22Rv1 (cell line): ENCODE measurements around the gene ELAPOR1.

Source experiments
- ZFX ChIP-seq: fragments of 450-650 bp; IDR thresholded peaks from 2 replicates; pipeline ENCODE4 v1.6.1; 2017; ENCODE audit warnings: antibody characterized with exemption, borderline replicate concordance
- TF ChIP-seq, protein P1 (sequence below): fragments of 450-650 bp; IDR thresholded peaks from 2 replicates; pipeline ENCODE4 v1.5.1; 2017; ENCODE audit warnings: mild to moderate bottlenecking

DNA sequence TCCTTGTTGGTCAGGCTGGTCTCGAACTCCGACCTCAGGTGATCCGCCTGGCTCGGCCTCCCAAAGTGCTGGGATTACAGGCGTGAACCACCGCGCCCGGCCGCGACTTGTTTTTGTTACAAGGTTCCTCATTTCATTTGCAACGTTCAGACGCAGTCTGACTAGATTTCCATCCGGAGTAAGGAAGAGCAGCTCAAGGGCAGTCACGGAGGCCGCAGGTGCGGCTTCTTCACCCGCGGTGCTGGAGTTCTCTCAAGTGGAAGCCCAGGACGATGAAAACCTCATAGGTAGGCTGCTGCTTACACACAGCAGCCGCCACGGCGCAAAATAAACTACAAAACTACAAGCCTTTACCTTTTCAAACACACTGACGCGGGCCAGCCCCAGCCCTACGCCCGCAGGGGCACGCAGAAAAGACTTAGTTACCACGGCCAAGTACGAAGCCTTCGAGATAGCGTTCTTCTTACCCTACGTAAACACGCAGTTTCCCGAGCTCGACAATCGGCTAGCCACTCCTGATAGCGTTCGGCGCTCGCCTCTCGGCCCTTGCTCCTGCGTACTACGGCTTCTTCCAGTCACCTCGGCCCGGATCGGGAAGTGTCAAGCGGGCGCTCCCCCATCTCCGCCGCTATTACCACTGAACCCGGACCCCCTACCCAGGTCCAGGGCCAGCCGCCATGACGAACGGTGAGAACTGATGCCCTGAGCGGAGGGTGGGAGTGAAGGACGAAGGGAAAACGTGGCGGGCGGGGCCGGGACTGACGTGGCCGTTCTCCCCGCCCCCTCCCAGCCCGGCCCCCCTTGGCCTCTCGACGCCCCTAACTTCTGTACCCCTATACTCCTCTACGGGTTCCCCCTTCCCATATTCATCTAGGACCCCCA is 23.5 kb upstream of the ELAPOR1 start, which contains the start of gene TMEM167B:
- TF ChIP-seq ZFX, result no peak
- TF ChIP-seq, protein P1, sequence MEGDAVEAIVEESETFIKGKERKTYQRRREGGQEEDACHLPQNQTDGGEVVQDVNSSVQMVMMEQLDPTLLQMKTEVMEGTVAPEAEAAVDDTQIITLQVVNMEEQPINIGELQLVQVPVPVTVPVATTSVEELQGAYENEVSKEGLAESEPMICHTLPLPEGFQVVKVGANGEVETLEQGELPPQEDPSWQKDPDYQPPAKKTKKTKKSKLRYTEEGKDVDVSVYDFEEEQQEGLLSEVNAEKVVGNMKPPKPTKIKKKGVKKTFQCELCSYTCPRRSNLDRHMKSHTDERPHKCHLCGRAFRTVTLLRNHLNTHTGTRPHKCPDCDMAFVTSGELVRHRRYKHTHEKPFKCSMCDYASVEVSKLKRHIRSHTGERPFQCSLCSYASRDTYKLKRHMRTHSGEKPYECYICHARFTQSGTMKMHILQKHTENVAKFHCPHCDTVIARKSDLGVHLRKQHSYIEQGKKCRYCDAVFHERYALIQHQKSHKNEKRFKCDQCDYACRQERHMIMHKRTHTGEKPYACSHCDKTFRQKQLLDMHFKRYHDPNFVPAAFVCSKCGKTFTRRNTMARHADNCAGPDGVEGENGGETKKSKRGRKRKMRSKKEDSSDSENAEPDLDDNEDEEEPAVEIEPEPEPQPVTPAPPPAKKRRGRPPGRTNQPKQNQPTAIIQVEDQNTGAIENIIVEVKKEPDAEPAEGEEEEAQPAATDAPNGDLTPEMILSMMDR, result no peak
